Fibroblast of skin of left biceps (primary cell): ENCODE measurements around the gene THAP5.

Experiments used
- DNase-seq, 2 experiments: peaks; one replicate each; pipeline ENCODE4 v3.0.0-alpha.2; 2013; ENCODE audit warnings: low read depth in 2 of 2

THAP5 gene

GRCh38 chr7:108569381-108570145 lies at the start of gene THAP5, which contains the start of gene DNAJB9:
Gene THAP5 (minus strand): TSS chr7:108569706. CDS start chr7:108569569, 137 bp downstream.
Gene DNAJB9 (plus strand): TSS chr7:108569874. CDS start chr7:108571727, 1,853 bp downstream.
- DNase-seq, result peak; percentile 97 to 98

GRCh38 chr7:108618056-108618455 lies 48.5 kb upstream of the THAP5 start:
- DNase-seq, result no peak

GRCh38 chr7:108614896-108615295 lies 45.4 kb upstream of the THAP5 start:
- no peak for DNase-seq

- DNase-seq, result no peak
Observed at GRCh38 chr7:108613949-108614381, 44.5 kb upstream of the THAP5 start.

- peak in 1 of 2 experiments; percentile 17 for DNase-seq
Observed at GRCh38 chr7:108613147-108613948, 43.8 kb upstream of the THAP5 start.

- DNase-seq, result no peak
Observed at GRCh38 chr7:108611268-108611667, 41.8 kb upstream of the THAP5 start.

GRCh38 chr7:108609643-108610042 lies 40.1 kb upstream of the THAP5 start:
- DNase-seq, result no peak

GRCh38 chr7:108605559-108606201 lies 36.2 kb upstream of the THAP5 start:
- no peak for DNase-seq

GRCh38 chr7:108604307-108605077 lies 35.0 kb upstream of the THAP5 start:
- no peak for DNase-seq

- DNase-seq, result no peak
Observed at GRCh38 chr7:108603656-108604306, 34.3 kb upstream of the THAP5 start.

- no peak for DNase-seq
Observed at GRCh38 chr7:108600399-108600798, 30.9 kb upstream of the THAP5 start.

GRCh38 chr7:108598914-108599580 lies 29.5 kb upstream of the THAP5 start:
- no peak for DNase-seq

- DNase-seq, result no peak
Observed at GRCh38 chr7:108598153-108598552, 28.6 kb upstream of the THAP5 start.

- no peak for DNase-seq
Observed at GRCh38 chr7:108596560-108596959, 27.1 kb upstream of the THAP5 start.

- no peak for DNase-seq
Observed at GRCh38 chr7:108592646-108593201, 23.2 kb upstream of the THAP5 start.

- DNase-seq, result no peak
Observed at GRCh38 chr7:108590606-108591005, 21.1 kb upstream of the THAP5 start.

GRCh38 chr7:108589874-108590273 lies 20.4 kb upstream of the THAP5 start:
- DNase-seq, result no peak

- DNase-seq, result no peak
Observed at GRCh38 chr7:108589199-108589598, 19.7 kb upstream of the THAP5 start.

- no peak for DNase-seq
Observed at GRCh38 chr7:108586274-108586710, 16.8 kb upstream of the THAP5 start.

- no peak for DNase-seq
Observed at GRCh38 chr7:108585843-108586242, 16.3 kb upstream of the THAP5 start.
